GM12878 (cell line): Measurements from ENCODE around the gene ALMS1. TPM values are rescaled to one million over a fixed set of nuclear protein-coding genes. Genes with fewer than 3 reads are reported as not detected.

Source experiments
- ATAC-seq: fragments of 200-7000 bp; cut with Tn5 transposase; 3 replicates; pipeline ENCODE4 v1.9.1; 2020; ENCODE audit warnings: mild to moderate bottlenecking, moderate library complexity
- BruUV-seq: library from RNA; stranded (reverse); fragments of 400-500 nt; replicated peaks from 2 replicates; lab custom pipeline; 2021; lab: Mats Ljungman, UMichigan
- CTCF ChIA-PET: fragments of 300-600 bp; sonication (Branson Sonifier 250); formaldehyde crosslinking; extraction: SDS; loops from one replicate; lab custom pipeline; 2021; ENCODE audit warnings: inconsistent platforms; lab: Yijun Ruan, JAX
- POLR2A ChIA-PET: fragments of 350-600 bp; formaldehyde crosslinking; extraction: SDS; loops from one replicate; lab custom pipeline; 2021; ENCODE audit warnings: inconsistent platforms; lab: Charles Lee
- RAD21 ChIA-PET: fragments of 300-600 bp; sonication (Branson Sonifier 250); formaldehyde crosslinking; loops from one replicate; lab custom pipeline; 2023; ENCODE audit warnings: antibody characterized with exemption; ENCODE audit not compliant: unreplicated experiment; lab: Charles Lee
- SMC1A ChIA-PET: fragments of 300-600 bp; sonication (Branson Sonifier 250); formaldehyde crosslinking; loops from one replicate; lab custom pipeline; 2023; ENCODE audit not compliant: unreplicated experiment, uncharacterized antibody; lab: Charles Lee
- DNase-seq: peaks from one replicate; pipeline ENCODE4 v3.0.0-alpha.2; 2011; ENCODE audit warnings: low read depth, low spot score
- FAIRE-seq: peaks from 3 replicates; lab custom pipeline; 2011; peaks lifted over from hg19 to GRCh38; lab: Jason Lieb, UNC
- H2AFZ ChIP-seq: 2 replicates; pipeline ENCODE4 v1.6.0; 2011; ENCODE audit warnings: low read depth, low read length, control low read depth; ENCODE audit not compliant: control insufficient read depth
- H3K27ac ChIP-seq: 2 replicates; pipeline ENCODE4 v1.5.1; 2011; ENCODE audit warnings: control low read depth; ENCODE audit not compliant: control insufficient read depth, insufficient read depth
- H3K27me3 ChIP-seq, 2 experiments: replicated peaks in 1 of 2; 2 replicates each; pipeline versions ENCODE4 v1.6.0 to v1.6.1; 2011; ENCODE audit warnings: low read length in 1 of 2; ENCODE audit not compliant: control insufficient read depth in 2 of 2, insufficient read depth in 2 of 2
- H3K36me3 ChIP-seq, 2 experiments: 2 replicates each; pipeline ENCODE4 v1.5.1; 2011; ENCODE audit warnings: low read length in 1 of 2; ENCODE audit not compliant: control insufficient read depth in 2 of 2, insufficient read depth in 2 of 2
- H3K4me1 ChIP-seq: 2 replicates; pipeline ENCODE4 v1.6.1; 2011; ENCODE audit warnings: mild to moderate bottlenecking, low read length, moderate library complexity, mixed read lengths; ENCODE audit not compliant: control insufficient read depth, insufficient read depth
- H3K4me2 ChIP-seq: 2 replicates; pipeline ENCODE4 v1.6.0; 2011; ENCODE audit warnings: control low read depth; ENCODE audit not compliant: control insufficient read depth, insufficient read depth
- H3K4me3 ChIP-seq: fragments of 200-600 bp; sonication (generic); 2 replicates; pipeline ENCODE4 v1.5.1; 2016
- H3K79me2 ChIP-seq: 2 replicates; pipeline ENCODE4 v1.6.0; 2011; ENCODE audit warnings: low read length; ENCODE audit not compliant: control insufficient read depth, insufficient read depth
- H3K9ac ChIP-seq: 2 replicates; pipeline ENCODE4 v1.8.0; 2011; ENCODE audit warnings: low read length, control low read depth, mixed read lengths; ENCODE audit not compliant: control insufficient read depth, insufficient read depth
- H3K9me3 ChIP-seq: replicated peaks from 3 replicates; pipeline ENCODE4 v1.5.1; 2011; ENCODE audit warnings: mild to moderate bottlenecking, low read length; ENCODE audit not compliant: control insufficient read depth, insufficient read depth
- H4K20me1 ChIP-seq: 2 replicates; pipeline ENCODE4 v1.6.0; 2011; ENCODE audit not compliant: control insufficient read depth, insufficient read depth
- BMI1 ChIP-seq: fragments of 450-650 bp; IDR thresholded peaks from 2 replicates; pipeline ENCODE4 v1.6.1; 2016; ENCODE audit warnings: mild to moderate bottlenecking, moderate library complexity, borderline replicate concordance
- CHD2 ChIP-seq: IDR thresholded peaks from 2 replicates; pipeline ENCODE4 v1.6.1; 2011; ENCODE audit warnings: low read depth, low read length, improper control_type of control experiment, borderline replicate concordance
- JUNB ChIP-seq: IDR thresholded peaks from 2 replicates; pipeline ENCODE4 v1.6.1; 2016; ENCODE audit warnings: antibody characterized with exemption, mild to moderate bottlenecking
- PAX5 ChIP-seq: IDR thresholded peaks from 2 replicates; pipeline ENCODE4 v1.6.1; 2011; ENCODE audit warnings: low read depth, low read length, borderline replicate concordance
- RELA ChIP-seq: fragments of 450-650 bp; IDR thresholded peaks from 2 replicates; pipeline ENCODE4 v1.8.0; 2014; ENCODE audit warnings: borderline replicate concordance; ENCODE audit not compliant: partially characterized antibody
- SIN3A ChIP-seq: IDR thresholded peaks from 2 replicates; pipeline ENCODE4 v1.6.1; 2012; ENCODE audit warnings: low read depth, low read length, improper control_type of control experiment
- WRNIP1 ChIP-seq: IDR thresholded peaks from 2 replicates; pipeline ENCODE4 v1.6.1; 2011; ENCODE audit warnings: low read depth, low read length, improper control_type of control experiment, borderline replicate concordance
- WGBS: methylation state at CpG from one replicate; pipeline ENCODE4 v1.1.6; 2016; ENCODE audit warnings: low lambda C conversion rate; ENCODE audit not compliant: insufficient replicate concordance, insufficient coverage; ENCODE audit errors: missing lambda C conversion rate; 5-methylcytosine and 5-hydroxymethylcytosine counted together
- in situ Hi-C: fragments of 300-500 bp; cut with MboI; formaldehyde crosslinking; loops from 9 replicates; pipeline ENCODE4 v1.14.3; 2018; ENCODE audit warnings: mixed read lengths
- intact Hi-C: fragments of 100-400 bp; cut with micrococcal nuclease; formaldehyde crosslinking; loops from one replicate; pipeline ENCODE4 v1.14.2; 2022; ENCODE audit not compliant: unreplicated experiment
- polyA plus RNA-seq, 11 experiments: library from polyadenylated mRNA; depleted of rRNA in 4 of 11; unstranded in 6 of 11; stranded (reverse) in 5 of 11; fragments of >200 nt; fragmentation: Nextera tagmentation in 4 of 11; fragmentation: Illumina TruSeq in 1 of 11; extraction: Ambion mirVana in 4 of 11; extraction: Trizol in 1 of 11; gene quantifications; 1 replicate in 1 of 11; 2 replicates in 10 of 11; pipeline versions ENCODE4 v1.2.1 to v1.2.3, GENCODE V29; 2011 to 2016; ENCODE audit warnings: inconsistent platforms in 2 of 11, missing spikeins in 2 of 11, low read depth in 1 of 11
- total RNA-seq, 4 experiments: library from RNA; depleted of rRNA in 3 of 4; stranded (reverse); fragments of >200 nt in 3 of 4; fragmentation: Illumina TruSeq in 1 of 4; extraction: Trizol in 1 of 4; gene quantifications; 2 replicates each; pipeline versions ENCODE4 v1.2.1 to v1.2.3, GENCODE V29; 2013 to 2021
- TF ChIP-seq, protein P1 (sequence below): fragments of 450-650 bp; IDR thresholded peaks from 2 replicates; pipeline ENCODE4 v1.6.1; 2018; ENCODE audit warnings: mild to moderate bottlenecking, low read depth, moderate library complexity; ENCODE audit not compliant: partially characterized antibody
- TF ChIP-seq, protein P2 (sequence below): IDR thresholded peaks from 2 replicates; pipeline ENCODE4 v1.6.1; 2012; ENCODE audit warnings: low read depth, low read length, improper control_type of control experiment
- TF ChIP-seq, protein P3 (sequence below): fragments of 450-650 bp; IDR thresholded peaks from 2 replicates; pipeline ENCODE4 v1.6.1; 2016; ENCODE audit warnings: mild to moderate bottlenecking, moderate library complexity, borderline replicate concordance
- TF ChIP-seq, protein P4 (sequence below): fragments of 450-650 bp; conservative IDR thresholded peaks from 2 replicates; pipeline ENCODE4 v1.6.1; 2017; ENCODE audit warnings: mild to moderate bottlenecking, moderate library complexity

ALMS1 gene
- total and polyA plus RNA-seq, 10 of the 15 experiments (the other 5 are each of a cell fraction or from before 2014, with no cell fraction given) = 1.1 to 25.8 (median 10.6) TPM

DNA sequence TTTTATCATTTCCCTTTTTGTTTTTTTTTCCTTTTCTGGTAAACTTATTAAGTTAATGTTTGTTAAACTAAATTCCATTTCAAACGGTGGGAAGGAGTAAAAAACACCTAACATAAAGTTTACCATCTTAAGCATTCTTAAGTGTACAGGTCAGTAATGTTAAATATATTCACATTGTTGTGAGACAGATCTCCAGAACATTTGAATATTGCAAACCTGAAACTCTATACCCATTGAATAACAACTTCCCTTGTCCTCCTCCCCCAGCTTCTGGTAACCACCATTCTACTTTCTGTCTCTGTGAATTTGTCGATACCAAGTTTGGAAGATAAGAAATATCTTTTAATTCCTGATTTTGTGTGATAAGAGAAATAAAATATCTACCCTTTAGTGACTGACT, 268.5 kb downstream of the ALMS1 start:
- H3K36me3 ChIP-seq = no peaks in the 10 kb centered on the region
- H3K27ac ChIP-seq = no peak overlapping the region
- ATAC-seq (no peak), FAIRE-seq (peak; percentile 77), DNase-seq (no peak)
- RAD21 ChIA-PET = no interaction called here
- POLR2A ChIA-PET = no interaction called here
- no peaks in the 10 kb centered on the region for H4K20me1 ChIP-seq
- no peak overlapping the region for H3K9ac ChIP-seq
- SMC1A ChIA-PET = no interaction called here
- no TSS peak for BruUV-seq
- no peak overlapping the region for H3K4me2 ChIP-seq
- no peak for TF ChIP-seq BMI1
- TF ChIP-seq, protein P1, sequence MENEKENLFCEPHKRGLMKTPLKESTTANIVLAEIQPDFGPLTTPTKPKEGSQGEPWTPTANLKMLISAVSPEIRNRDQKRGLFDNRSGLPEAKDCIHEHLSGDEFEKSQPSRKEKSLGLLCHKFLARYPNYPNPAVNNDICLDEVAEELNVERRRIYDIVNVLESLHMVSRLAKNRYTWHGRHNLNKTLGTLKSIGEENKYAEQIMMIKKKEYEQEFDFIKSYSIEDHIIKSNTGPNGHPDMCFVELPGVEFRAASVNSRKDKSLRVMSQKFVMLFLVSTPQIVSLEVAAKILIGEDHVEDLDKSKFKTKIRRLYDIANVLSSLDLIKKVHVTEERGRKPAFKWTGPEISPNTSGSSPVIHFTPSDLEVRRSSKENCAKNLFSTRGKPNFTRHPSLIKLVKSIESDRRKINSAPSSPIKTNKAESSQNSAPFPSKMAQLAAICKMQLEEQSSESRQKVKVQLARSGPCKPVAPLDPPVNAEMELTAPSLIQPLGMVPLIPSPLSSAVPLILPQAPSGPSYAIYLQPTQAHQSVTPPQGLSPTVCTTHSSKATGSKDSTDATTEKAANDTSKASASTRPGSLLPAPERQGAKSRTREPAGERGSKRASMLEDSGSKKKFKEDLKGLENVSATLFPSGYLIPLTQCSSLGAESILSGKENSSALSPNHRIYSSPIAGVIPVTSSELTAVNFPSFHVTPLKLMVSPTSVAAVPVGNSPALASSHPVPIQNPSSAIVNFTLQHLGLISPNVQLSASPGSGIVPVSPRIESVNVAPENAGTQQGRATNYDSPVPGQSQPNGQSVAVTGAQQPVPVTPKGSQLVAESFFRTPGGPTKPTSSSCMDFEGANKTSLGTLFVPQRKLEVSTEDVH = no peak
- TF ChIP-seq JUNB = no peak
- no peak for TF ChIP-seq SIN3A
- no peak for TF ChIP-seq RELA
- TF ChIP-seq, protein P2, sequence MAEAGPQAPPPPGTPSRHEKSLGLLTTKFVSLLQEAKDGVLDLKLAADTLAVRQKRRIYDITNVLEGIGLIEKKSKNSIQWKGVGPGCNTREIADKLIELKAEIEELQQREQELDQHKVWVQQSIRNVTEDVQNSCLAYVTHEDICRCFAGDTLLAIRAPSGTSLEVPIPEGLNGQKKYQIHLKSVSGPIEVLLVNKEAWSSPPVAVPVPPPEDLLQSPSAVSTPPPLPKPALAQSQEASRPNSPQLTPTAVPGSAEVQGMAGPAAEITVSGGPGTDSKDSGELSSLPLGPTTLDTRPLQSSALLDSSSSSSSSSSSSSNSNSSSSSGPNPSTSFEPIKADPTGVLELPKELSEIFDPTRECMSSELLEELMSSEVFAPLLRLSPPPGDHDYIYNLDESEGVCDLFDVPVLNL = no peak
- TF ChIP-seq, protein P3, sequence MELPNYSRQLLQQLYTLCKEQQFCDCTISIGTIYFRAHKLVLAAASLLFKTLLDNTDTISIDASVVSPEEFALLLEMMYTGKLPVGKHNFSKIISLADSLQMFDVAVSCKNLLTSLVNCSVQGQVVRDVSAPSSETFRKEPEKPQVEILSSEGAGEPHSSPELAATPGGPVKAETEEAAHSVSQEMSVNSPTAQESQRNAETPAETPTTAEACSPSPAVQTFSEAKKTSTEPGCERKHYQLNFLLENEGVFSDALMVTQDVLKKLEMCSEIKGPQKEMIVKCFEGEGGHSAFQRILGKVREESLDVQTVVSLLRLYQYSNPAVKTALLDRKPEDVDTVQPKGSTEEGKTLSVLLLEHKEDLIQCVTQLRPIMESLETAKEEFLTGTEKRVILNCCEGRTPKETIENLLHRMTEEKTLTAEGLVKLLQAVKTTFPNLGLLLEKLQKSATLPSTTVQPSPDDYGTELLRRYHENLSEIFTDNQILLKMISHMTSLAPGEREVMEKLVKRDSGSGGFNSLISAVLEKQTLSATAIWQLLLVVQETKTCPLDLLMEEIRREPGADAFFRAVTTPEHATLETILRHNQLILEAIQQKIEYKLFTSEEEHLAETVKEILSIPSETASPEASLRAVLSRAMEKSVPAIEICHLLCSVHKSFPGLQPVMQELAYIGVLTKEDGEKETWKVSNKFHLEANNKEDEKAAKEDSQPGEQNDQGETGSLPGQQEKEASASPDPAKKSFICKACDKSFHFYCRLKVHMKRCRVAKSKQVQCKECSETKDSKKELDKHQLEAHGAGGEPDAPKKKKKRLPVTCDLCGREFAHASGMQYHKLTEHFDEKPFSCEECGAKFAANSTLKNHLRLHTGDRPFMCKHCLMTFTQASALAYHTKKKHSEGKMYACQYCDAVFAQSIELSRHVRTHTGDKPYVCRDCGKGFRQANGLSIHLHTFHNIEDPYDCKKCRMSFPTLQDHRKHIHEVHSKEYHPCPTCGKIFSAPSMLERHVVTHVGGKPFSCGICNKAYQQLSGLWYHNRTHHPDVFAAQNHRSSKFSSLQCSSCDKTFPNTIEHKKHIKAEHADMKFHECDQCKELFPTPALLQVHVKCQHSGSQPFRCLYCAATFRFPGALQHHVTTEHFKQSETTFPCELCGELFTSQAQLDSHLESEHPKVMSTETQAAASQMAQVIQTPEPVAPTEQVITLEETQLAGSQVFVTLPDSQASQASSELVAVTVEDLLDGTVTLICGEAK = no peak
- TF ChIP-seq WRNIP1 = no peak
- TF ChIP-seq PAX5 = no peak
- TF ChIP-seq, protein P4, sequence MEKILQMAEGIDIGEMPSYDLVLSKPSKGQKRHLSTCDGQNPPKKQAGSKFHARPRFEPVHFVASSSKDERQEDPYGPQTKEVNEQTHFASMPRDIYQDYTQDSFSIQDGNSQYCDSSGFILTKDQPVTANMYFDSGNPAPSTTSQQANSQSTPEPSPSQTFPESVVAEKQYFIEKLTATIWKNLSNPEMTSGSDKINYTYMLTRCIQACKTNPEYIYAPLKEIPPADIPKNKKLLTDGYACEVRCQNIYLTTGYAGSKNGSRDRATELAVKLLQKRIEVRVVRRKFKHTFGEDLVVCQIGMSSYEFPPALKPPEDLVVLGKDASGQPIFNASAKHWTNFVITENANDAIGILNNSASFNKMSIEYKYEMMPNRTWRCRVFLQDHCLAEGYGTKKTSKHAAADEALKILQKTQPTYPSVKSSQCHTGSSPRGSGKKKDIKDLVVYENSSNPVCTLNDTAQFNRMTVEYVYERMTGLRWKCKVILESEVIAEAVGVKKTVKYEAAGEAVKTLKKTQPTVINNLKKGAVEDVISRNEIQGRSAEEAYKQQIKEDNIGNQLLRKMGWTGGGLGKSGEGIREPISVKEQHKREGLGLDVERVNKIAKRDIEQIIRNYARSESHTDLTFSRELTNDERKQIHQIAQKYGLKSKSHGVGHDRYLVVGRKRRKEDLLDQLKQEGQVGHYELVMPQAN = no peak
- no peak for TF ChIP-seq CHD2
- H3K27me3 ChIP-seq = no peaks in the 10 kb centered on the region
- H3K79me2 ChIP-seq = no peaks in the 10 kb centered on the region
- no peaks in the 10 kb centered on the region; the same call in 2 of the 3 replicates for H3K9me3 ChIP-seq
- intact Hi-C loops (no loop called here), in situ Hi-C loops (no loop called here)
- H2AFZ ChIP-seq = no peak overlapping the region
- H3K4me3 ChIP-seq = no peak overlapping the region
- 48% methylated on average over 2 of the region's 2 CpGs for WGBS
- CTCF ChIA-PET = no interaction called here
- peaks cover 6% of the 10 kb centered on the region for H3K4me1 ChIP-seq
